CD4-positive, alpha-beta T cell (primary cell): ENCODE data around the gene NUBP2. TPM values are rescaled to one million over a fixed set of nuclear protein-coding genes. Genes with fewer than 3 reads are reported as not detected.

ENCODE experiments used
- ATAC-seq: fragments of 200-7000 bp; cut with Tn5 transposase; one replicate; pipeline ENCODE4 v1.10.0; 2022; ENCODE audit warnings: mild to moderate bottlenecking; ENCODE audit not compliant: poor library complexity
- CTCF ChIA-PET: fragments of 350-600 bp; sonication (Branson Sonifier 250); formaldehyde crosslinking; loops from one replicate; lab custom pipeline; 2021; ENCODE audit warnings: antibody characterized with exemption, inconsistent platforms; lab: Charles Lee
- POLR2A ChIA-PET: fragments of 350-600 bp; sonication (Branson Sonifier 250); formaldehyde crosslinking; loops from one replicate; lab custom pipeline; 2021; ENCODE audit warnings: antibody characterized with exemption, inconsistent platforms; lab: Charles Lee
- DNase-seq, 14 experiments: peaks; one replicate each; pipeline ENCODE4 v3.0.0-alpha.2; 2013 to 2020; ENCODE audit warnings: mixed read lengths in 2 of 14
- H3K27ac ChIP-seq, 2 donors: one replicate each; pipeline versions ENCODE4 v1.5.1 to v1.7.0; 2013; ENCODE audit warnings: low read length in 2 of 2, low read depth in 1 of 2, mild to moderate bottlenecking in 1 of 2
- H3K27me3 ChIP-seq, 2 experiments: 1 replicate in 1 of 2; 2 replicates in 1 of 2; pipeline versions ENCODE4 v1.6.1 to v1.7.0; 2013; ENCODE audit warnings: low read length in 2 of 2, control low read depth in 1 of 2, mild to moderate bottlenecking in 1 of 2, moderate library complexity in 1 of 2; ENCODE audit not compliant: insufficient read depth in 2 of 2, control insufficient read depth in 1 of 2
- H3K36me3 ChIP-seq: one replicate; pipeline ENCODE4 v1.6.1; 2013; ENCODE audit warnings: low read length, control low read depth; ENCODE audit not compliant: insufficient read depth
- H3K4me1 ChIP-seq: one replicate; pipeline ENCODE4 v1.6.1; 2013; ENCODE audit warnings: low read length, control low read depth; ENCODE audit not compliant: insufficient read depth
- H3K4me3 ChIP-seq: one replicate; pipeline ENCODE4 v1.5.1; 2013; ENCODE audit warnings: mild to moderate bottlenecking, low read length, moderate library complexity
- H3K9me3 ChIP-seq, 2 experiments: 1 replicate in 1 of 2; 2 replicates in 1 of 2; pipeline versions ENCODE4 v1.6.1 to v1.7.0; 2013; ENCODE audit warnings: low read length in 2 of 2, mild to moderate bottlenecking in 2 of 2, control low read depth in 1 of 2, moderate library complexity in 1 of 2; ENCODE audit not compliant: control insufficient read depth in 1 of 2, insufficient read depth in 1 of 2
- H3K27ac Mint-ChIP-seq: one replicate; pipeline ENCODE4 v1.8.0; 2020; ENCODE audit warnings: mixed read lengths
- H3K27me3 Mint-ChIP-seq: one replicate; pipeline ENCODE4 v1.8.0; 2021; ENCODE audit warnings: mixed read lengths
- H3K36me3 Mint-ChIP-seq: one replicate; pipeline ENCODE4 v1.8.0; 2021; ENCODE audit warnings: low read depth, mixed read lengths
- H3K4me1 Mint-ChIP-seq: one replicate; pipeline ENCODE4 v1.8.0; 2021; ENCODE audit warnings: low read depth, mixed read lengths
- H3K4me3 Mint-ChIP-seq: one replicate; pipeline ENCODE4 v1.8.0; 2020; ENCODE audit warnings: mild to moderate bottlenecking, mixed read lengths
- H3K9me3 Mint-ChIP-seq: one replicate; pipeline ENCODE4 v1.8.0; 2020; ENCODE audit warnings: mixed read lengths
- intact Hi-C, 2 experiments: fragments of 100-400 bp; cut with DNase I in 1 of 2; cut with micrococcal nuclease in 1 of 2; formaldehyde crosslinking; loops; one replicate each; pipeline versions ENCODE4 v1.15.1 to v1.9.0; 2023 to 2025; cut with DNase I, micrococcal nuclease
- total RNA-seq, 174 experiments: library from RNA in 2 of 174; stranded (reverse) in 2 of 174; gene quantifications; one replicate each; pipeline ENCODE4 v1.2.3 and lab custom pipeline; 2021 to 2026
- TF ChIP-seq, protein P1 (sequence below): fragments of 200-600 bp; IDR thresholded peaks from one replicate; pipeline ENCODE4 v1.8.0; 2022; ENCODE audit warnings: antibody characterized with exemption, mild to moderate bottlenecking

Gene NUBP2
- total RNA-seq, 2 experiments from 2014 or later = 36.4 to 38.1 TPM

DNA sequence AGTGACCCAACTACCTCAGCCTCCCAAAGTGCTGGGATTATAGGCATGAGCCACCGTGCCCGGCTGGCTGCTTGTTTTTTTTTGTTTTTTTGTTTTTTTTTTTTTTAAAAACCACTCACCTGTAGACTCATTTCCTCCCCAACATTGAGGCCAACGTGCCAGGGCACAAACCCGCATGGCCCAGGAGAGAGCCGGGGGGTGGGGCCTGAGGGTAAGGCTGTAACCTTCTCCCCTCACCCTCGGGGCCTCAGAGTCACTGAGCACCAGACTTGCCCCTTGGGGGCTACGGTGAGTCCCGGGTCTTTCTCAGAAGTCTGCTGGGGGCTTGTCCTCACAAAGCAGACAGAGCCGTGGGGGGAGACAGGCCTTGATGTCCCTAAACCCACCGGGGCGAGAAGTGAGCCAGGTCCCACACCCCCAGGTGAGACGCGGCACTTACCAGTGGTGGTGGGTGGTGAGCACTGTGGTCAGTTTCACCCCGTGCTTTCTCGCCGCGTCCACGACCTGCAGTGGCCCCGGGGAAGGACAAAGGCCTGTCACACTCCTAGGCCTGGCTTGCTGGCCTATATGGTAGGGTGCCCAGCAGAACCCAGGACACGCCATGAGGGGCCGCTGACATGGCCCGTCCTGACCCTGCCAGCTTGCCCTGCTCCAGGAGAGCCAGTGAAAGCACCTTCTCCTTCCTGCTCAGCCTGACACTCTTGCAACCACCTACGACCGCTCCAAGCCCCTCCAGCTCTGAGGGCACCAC, 39.3 kb downstream of the NUBP2 start:
- ATAC-seq = no peak
- Mint-ChIP-seq H3K4me3 (no peak overlapping the region), H3K9me3 (no peaks in the 10 kb centered on the region), H3K4me1 (peaks cover 14% of the 10 kb centered on the region), H3K27ac (no peak overlapping the region), H3K27me3 (no peaks in the 10 kb centered on the region), H3K36me3 (peaks cover 6% of the 10 kb centered on the region)
- ChIA-PET POLR2A (no interaction called here), CTCF (no interaction called here)
- no peak for DNase-seq
- peaks cover 33% of the 10 kb centered on the region for H3K4me1 ChIP-seq
- H3K4me3 ChIP-seq = no peak overlapping the region
- no peaks in the 10 kb centered on the region for H3K9me3 ChIP-seq
- peaks cover 51% of the 10 kb centered on the region for H3K36me3 ChIP-seq
- no peak overlapping the region for H3K27ac ChIP-seq
- intact Hi-C loops = no loop called here
- TF ChIP-seq, protein P1, sequence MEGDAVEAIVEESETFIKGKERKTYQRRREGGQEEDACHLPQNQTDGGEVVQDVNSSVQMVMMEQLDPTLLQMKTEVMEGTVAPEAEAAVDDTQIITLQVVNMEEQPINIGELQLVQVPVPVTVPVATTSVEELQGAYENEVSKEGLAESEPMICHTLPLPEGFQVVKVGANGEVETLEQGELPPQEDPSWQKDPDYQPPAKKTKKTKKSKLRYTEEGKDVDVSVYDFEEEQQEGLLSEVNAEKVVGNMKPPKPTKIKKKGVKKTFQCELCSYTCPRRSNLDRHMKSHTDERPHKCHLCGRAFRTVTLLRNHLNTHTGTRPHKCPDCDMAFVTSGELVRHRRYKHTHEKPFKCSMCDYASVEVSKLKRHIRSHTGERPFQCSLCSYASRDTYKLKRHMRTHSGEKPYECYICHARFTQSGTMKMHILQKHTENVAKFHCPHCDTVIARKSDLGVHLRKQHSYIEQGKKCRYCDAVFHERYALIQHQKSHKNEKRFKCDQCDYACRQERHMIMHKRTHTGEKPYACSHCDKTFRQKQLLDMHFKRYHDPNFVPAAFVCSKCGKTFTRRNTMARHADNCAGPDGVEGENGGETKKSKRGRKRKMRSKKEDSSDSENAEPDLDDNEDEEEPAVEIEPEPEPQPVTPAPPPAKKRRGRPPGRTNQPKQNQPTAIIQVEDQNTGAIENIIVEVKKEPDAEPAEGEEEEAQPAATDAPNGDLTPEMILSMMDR = no peak
- no peaks in the 10 kb centered on the region for H3K27me3 ChIP-seq

DNA sequence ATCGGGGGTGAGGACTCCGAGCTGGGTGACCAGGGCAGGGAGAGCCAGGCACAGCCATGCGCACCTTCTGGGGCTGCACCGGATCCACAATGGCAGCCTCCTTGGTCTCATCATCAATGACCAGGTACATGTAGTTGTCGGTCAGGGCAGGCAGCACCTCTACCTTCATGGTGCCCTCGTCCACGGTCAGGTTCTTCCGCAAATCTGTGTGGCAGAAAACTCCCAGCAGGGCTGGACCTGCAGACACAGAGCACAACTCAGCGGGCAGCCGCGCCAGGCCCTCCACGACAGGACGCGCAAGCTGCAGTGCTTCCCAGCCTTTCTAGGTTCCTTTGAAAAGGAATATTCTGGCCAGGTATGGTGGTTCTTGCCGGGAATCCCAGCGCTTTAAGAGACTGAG, 40.0 kb downstream of the NUBP2 start:
- no peak for DNase-seq
- H3K27me3 ChIP-seq = no peaks in the 10 kb centered on the region
- Mint-ChIP-seq H3K36me3 (peaks cover 6% of the 10 kb centered on the region), H3K9me3 (no peaks in the 10 kb centered on the region), H3K4me3 (no peak overlapping the region), H3K27ac (no peak overlapping the region), H3K4me1 (peaks cover 21% of the 10 kb centered on the region), H3K27me3 (no peaks in the 10 kb centered on the region)
- no peak for ATAC-seq
- intact Hi-C loops = no loop called here
- POLR2A ChIA-PET = no interaction called here
- no peak overlapping the region for H3K27ac ChIP-seq
- TF ChIP-seq, protein P1 = no peak
- H3K4me1 ChIP-seq = peaks cover 40% of the 10 kb centered on the region
- no peak overlapping the region for H3K4me3 ChIP-seq
- peaks cover 45% of the 10 kb centered on the region for H3K36me3 ChIP-seq
- no peaks in the 10 kb centered on the region for H3K9me3 ChIP-seq
- CTCF ChIA-PET = no interaction called here

DNA sequence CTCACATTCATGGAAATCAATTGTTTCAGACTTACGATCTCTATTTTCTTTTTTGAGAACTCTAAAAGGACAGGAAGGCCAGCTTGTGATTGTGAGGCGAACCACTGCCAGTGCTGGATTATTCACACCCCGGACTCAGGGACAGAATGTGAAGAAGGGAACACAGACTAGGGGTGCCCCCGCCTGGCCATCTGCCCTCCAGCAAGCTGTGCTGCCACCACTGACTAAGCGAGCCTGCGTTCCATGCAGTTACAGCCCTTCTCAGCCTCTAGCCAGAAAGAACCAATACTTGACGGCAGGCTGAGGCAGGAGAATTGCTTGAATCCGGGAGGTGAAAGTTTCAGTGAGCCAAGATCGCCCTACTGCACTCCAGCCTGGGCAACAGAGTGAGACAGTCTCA, 41.1 kb downstream of the NUBP2 start:
- H3K4me3 Mint-ChIP-seq = peak overlapping the region; percentile 84

More for the DNA sequence above, 41.1 kb downstream of the NUBP2 start:
- intact Hi-C loops = no loop called here
- peak in 1 of 14 experiments; percentile 34 for DNase-seq
- peaks cover 39% of the 10 kb centered on the region for H3K36me3 ChIP-seq
- CTCF ChIA-PET = interaction anchor here (1.1 kb wide), 1 partner anchor 41 kb away, joined by 3 read pairs; the partner anchor contains the start of genes NUBP2 and SPSB3
- peaks cover 6% of the 10 kb centered on the region for H3K36me3 Mint-ChIP-seq
- peak overlapping the region; percentile 37 for H3K27ac Mint-ChIP-seq
- no peaks in the 10 kb centered on the region for H3K9me3 ChIP-seq
- no peaks in the 10 kb centered on the region for H3K9me3 Mint-ChIP-seq
- no peaks in the 10 kb centered on the region for H3K27me3 ChIP-seq
- no peaks in the 10 kb centered on the region for H3K27me3 Mint-ChIP-seq
- no peak overlapping the region for H3K27ac ChIP-seq
- POLR2A ChIA-PET = interaction anchor here (1.2 kb wide), 1 partner anchor 42 kb away, joined by 3 read pairs; no protein-coding TSS in a partner anchor
- H3K4me1 Mint-ChIP-seq = peaks cover 30% of the 10 kb centered on the region
- TF ChIP-seq, protein P1 = no peak
- no peak for ATAC-seq
- H3K4me1 ChIP-seq = peaks cover 45% of the 10 kb centered on the region
- no peak overlapping the region for H3K4me3 ChIP-seq
